ENCODE results near the gene ADAMTS8.

- TF ChIP-seq POLR2A (IDR thresholded peaks at IDR 0.05; ENCODE audit: low read length) (no peak), GATA1 (IDR thresholded peaks at IDR 0.05; ENCODE audit: low read depth, low read length) (no peak)
Measured at GRCh38 chr11:130474637-130475400, 46.4 kb upstream of the ADAMTS8 start.
